ENCODE measurements around the gene TCF12.

GRCh38 chr15:56973463-56973862 is 55.0 kb downstream of the TCF12 start:
- TF ChIP-seq CTCF (IDR thresholded peaks at IDR 0.05) = no peak
- TF ChIP-seq POLR2AphosphoS5 (IDR thresholded peaks at IDR 0.05; ENCODE audit: insufficient read depth in 1 of 2, low read depth in 1 of 2) = no peak
- no peak for TF ChIP-seq POLR2A (IDR thresholded peaks at IDR 0.05)
